ENCODE data around the gene NR1D2. TPM values are rescaled to one million over a fixed set of nuclear protein-coding genes. Genes with fewer than 3 reads are reported as not detected.
"Not testable (repeated sequence)": the region's sequence is repeated elsewhere in the genome, so short reads cannot be mapped to it uniquely, and the experiment has no call there.

Gene NR1D2
- total and polyA plus RNA-seq, 2 donors from 2014 or later = 7.1 to 49.3 TPM

- no peaks in the 10 kb centered on the region for H3K27me3 ChIP-seq (ENCODE audit: control insufficient read depth, insufficient read depth, low read length)
- H3K4me1 ChIP-seq (ENCODE audit: control insufficient read depth in 2 of 3, insufficient read depth in 2 of 3, low read depth in 1 of 3, low read length in 3 of 3) = no peaks in the 10 kb centered on the region
- no peaks in the 10 kb centered on the region for H3K9me3 ChIP-seq (ENCODE audit: control insufficient read depth in 2 of 3, insufficient read depth in 1 of 3, low read length in 3 of 3)
- H3K4me3 ChIP-seq (ENCODE audit: low read length in 3 of 3) = no peak overlapping the region
- DNase-seq (no peak), FAIRE-seq (no peak)
- intact Hi-C loops (cut with DNase I) = no loop called here
- no peak overlapping the region for H3K9ac ChIP-seq (ENCODE audit: low read length in 3 of 3)
- TF ChIP-seq CTCF (IDR thresholded peaks at IDR 0.05; ENCODE audit: borderline replicate concordance, extremely low read depth, insufficient read depth) = no peak
- peaks cover 0 to 9% (median 2%) of the 10 kb centered on the region in 3 donors for H3K36me3 ChIP-seq (ENCODE audit: control insufficient read depth in 2 of 3, insufficient read depth in 3 of 3, low read length in 3 of 3)
- H3K27ac ChIP-seq (ENCODE audit: low read depth in 2 of 2, low read length in 2 of 2) = no peak overlapping the region
Observed at GRCh38 chr3:23904545-23904944, 40.5 kb upstream of the NR1D2 start.

- H3K27ac ChIP-seq (ENCODE audit: low read depth in 2 of 2, low read length in 2 of 2) = no peak overlapping the region
- H3K9me3 ChIP-seq (ENCODE audit: control insufficient read depth in 2 of 3, insufficient read depth in 1 of 3, low read length in 3 of 3) = no peaks in the 10 kb centered on the region
- H3K4me1 ChIP-seq (ENCODE audit: control insufficient read depth in 2 of 3, insufficient read depth in 2 of 3, low read depth in 1 of 3, low read length in 3 of 3) = peaks cover 0 to 8% (median 4%) of the 10 kb centered on the region in 3 donors
- no peak for TF ChIP-seq CTCF (IDR thresholded peaks at IDR 0.05; ENCODE audit: borderline replicate concordance, extremely low read depth, insufficient read depth)
- no peaks in the 10 kb centered on the region for H3K27me3 ChIP-seq (ENCODE audit: control insufficient read depth, insufficient read depth, low read length)
- intact Hi-C loops (cut with DNase I) = no loop called here
- peaks cover 0 to 7% (median 5%) of the 10 kb centered on the region in 3 donors for H3K36me3 ChIP-seq (ENCODE audit: control insufficient read depth in 2 of 3, insufficient read depth in 3 of 3, low read length in 3 of 3)
- no peak overlapping the region for H3K9ac ChIP-seq (ENCODE audit: low read length in 3 of 3)
- no peak for FAIRE-seq
- no peak for DNase-seq
- H3K4me3 ChIP-seq (ENCODE audit: low read length in 3 of 3) = no peak overlapping the region
Observed at GRCh38 chr3:23909341-23909740, 35.7 kb upstream of the NR1D2 start.

- no peak for TF ChIP-seq CTCF (IDR thresholded peaks at IDR 0.05; ENCODE audit: borderline replicate concordance, extremely low read depth, insufficient read depth)
- no peak for DNase-seq
- H3K9ac ChIP-seq (ENCODE audit: low read length in 3 of 3) = no peak overlapping the region
- H3K27ac ChIP-seq (ENCODE audit: low read depth in 2 of 2, low read length in 2 of 2) = no peak overlapping the region
- H3K4me3 ChIP-seq (ENCODE audit: low read length in 3 of 3) = no peak overlapping the region
- no peaks in the 10 kb centered on the region for H3K27me3 ChIP-seq (ENCODE audit: control insufficient read depth, insufficient read depth, low read length)
- intact Hi-C loops (cut with DNase I) = no loop called here
- peaks cover 0 to 7% (median 5%) of the 10 kb centered on the region in 3 donors for H3K36me3 ChIP-seq (ENCODE audit: control insufficient read depth in 2 of 3, insufficient read depth in 3 of 3, low read length in 3 of 3)
- no peak for FAIRE-seq
- peaks cover 2 to 11% (median 10%) of the 10 kb centered on the region in 3 donors for H3K4me1 ChIP-seq (ENCODE audit: control insufficient read depth in 2 of 3, insufficient read depth in 2 of 3, low read depth in 1 of 3, low read length in 3 of 3)
- H3K9me3 ChIP-seq (ENCODE audit: control insufficient read depth in 2 of 3, insufficient read depth in 1 of 3, low read length in 3 of 3) = no peaks in the 10 kb centered on the region
Observed at GRCh38 chr3:23911397-23911796, 33.7 kb upstream of the NR1D2 start.

DNA sequence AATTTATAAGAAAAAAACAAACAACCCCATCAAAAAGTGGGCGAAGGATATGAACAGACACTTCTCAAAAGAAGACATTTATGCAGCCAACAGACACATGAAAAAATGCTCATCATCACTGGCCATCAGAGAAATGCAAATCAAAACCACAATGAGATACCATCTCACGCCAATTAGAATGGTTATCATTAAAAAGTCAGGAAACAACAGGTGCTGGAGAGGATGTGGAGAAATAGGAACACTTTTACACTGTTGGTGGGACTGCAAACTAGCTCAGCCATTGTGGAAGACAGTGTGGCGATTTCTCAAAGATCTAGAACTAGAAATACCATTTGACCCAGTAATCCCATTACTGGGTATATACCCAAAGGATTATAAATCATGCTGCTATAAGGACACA is 32.8 kb upstream of the NR1D2 start:
- H3K27ac ChIP-seq (ENCODE audit: low read depth in 2 of 2, low read length in 2 of 2); H3K27me3 ChIP-seq (ENCODE audit: control insufficient read depth, insufficient read depth, low read length); H3K9me3 ChIP-seq (ENCODE audit: control insufficient read depth in 2 of 3, insufficient read depth in 1 of 3, low read length in 3 of 3); H3K4me3 ChIP-seq (ENCODE audit: low read length in 3 of 3); H3K9ac ChIP-seq (ENCODE audit: low read length in 3 of 3); intact Hi-C loops (cut with DNase I); H3K36me3 ChIP-seq (ENCODE audit: control insufficient read depth in 2 of 3, insufficient read depth in 3 of 3, low read length in 3 of 3); FAIRE-seq; DNase-seq: not testable (repeated sequence)
- H3K4me1 ChIP-seq (ENCODE audit: control insufficient read depth in 2 of 3, insufficient read depth in 2 of 3, low read depth in 1 of 3, low read length in 3 of 3) = peaks cover 2 to 11% (median 10%) of the 10 kb centered on the region in 3 donors
